ENCODE measurements around the gene MGAT5. TPM values are rescaled to one million over a fixed set of nuclear protein-coding genes. Genes with fewer than 3 reads are reported as not detected.

MGAT5 gene
- total RNA-seq, 1 donor from 2014 or later = 151 TPM

- DNase-seq (ENCODE audit: low spot score) = no peak
Observed at GRCh38 chr2:134333646-134334189, 79.8 kb downstream of the MGAT5 start.

GRCh38 chr2:134334542-134335353 is 80.9 kb downstream of the MGAT5 start:
- DNase-seq (ENCODE audit: low spot score) = peak; percentile 37

DNA sequence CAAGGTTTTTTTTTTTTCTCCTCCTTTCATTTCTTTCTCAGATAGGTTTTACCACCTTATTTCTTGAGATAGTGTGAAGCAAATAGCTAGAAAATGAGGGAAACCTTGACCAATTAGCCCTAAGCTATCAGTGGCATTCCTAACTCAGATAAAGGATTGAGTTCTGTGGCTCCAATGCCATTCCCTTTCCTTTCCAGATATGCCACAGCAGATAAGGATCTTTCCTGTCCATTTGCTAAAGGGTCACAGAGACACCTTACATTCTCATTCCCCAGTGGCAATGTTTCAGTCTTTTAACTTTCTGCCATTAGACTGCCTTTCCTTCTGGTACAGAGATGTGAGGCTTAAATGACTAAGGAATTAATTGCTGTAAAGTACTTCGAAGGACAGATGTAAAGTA is 81.7 kb downstream of the MGAT5 start:
- no peak for DNase-seq (ENCODE audit: low spot score)

DNA sequence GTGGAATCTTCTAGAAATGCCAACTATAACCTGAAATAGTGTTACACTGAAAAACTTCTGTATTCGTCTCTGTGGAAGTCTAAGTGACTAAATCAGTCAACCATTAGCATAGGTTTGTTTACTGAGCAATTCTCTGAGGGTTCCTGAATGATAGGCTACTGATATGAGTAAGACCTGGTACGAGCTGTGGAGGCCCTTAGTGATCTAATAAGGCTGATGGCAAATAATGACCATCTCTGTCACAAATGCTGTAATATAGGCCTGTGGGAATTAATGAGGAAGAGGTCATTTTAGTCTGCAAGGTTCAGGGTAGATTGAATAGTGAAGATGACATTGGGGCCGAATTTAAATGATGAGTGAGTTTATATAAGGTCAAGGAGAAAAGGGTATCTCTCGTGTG is 82.5 kb downstream of the MGAT5 start:
- no peak for DNase-seq (ENCODE audit: low spot score)

- DNase-seq (ENCODE audit: low spot score) = no peak
Observed at GRCh38 chr2:134336921-134337320, 83.0 kb downstream of the MGAT5 start.

DNA sequence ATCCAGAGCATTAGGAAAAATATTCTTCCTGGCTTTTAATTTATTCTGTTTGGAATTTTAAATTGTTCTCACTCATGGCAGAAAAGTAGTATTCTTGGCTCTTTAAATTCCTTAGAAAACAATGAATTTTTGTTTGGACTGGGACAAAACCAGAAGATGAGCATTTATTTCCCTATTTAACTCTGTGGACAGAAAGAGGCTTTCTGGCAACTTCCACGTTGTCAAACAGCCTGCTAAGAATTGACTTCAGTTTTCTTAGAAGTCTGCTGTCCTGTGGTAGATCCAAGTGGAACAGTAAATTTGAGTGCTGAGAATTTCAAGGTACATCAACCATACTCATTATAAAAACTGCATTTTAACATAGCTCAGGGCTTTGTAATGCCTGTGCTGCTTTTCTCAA is 83.8 kb downstream of the MGAT5 start:
- no peak for DNase-seq (ENCODE audit: low spot score)

GRCh38 chr2:134338208-134338607 is 84.3 kb downstream of the MGAT5 start:
- DNase-seq (ENCODE audit: low spot score) = no peak

GRCh38 chr2:134341476-134341875 is 87.6 kb downstream of the MGAT5 start:
- no peak for DNase-seq (ENCODE audit: low spot score)

DNA sequence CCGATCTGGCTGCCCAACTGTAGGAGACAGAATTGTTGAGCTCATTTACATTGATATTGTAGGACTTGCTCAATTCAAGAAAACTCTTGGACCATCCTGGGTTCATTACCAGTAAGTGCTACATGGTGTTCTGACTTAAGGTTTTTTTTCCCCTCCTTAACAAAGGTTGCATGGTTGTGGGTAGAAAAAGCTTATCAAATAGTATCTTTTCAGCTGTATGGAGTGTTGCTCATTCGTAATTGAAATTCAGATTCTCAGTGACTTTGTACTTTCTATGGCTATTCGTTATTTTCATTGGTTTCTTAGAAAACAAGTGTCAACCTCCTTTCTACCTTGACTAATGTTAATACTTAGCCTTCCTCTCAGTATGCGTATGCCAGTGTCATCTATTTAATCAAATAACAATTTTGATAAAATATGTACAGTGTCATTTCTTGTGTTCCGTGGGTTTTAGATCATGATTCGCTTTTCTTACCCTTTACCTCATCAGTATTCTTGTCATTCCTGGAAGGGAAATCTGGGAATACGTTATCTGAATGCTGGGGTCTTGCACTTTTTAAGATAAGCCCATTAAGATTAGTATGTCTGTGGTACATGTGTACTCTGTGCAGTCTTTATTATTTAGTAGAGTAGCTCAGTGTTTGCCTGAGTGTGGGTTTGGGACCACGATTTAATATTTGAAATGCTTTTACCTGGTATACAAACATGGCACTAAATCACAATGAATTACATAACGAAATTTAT is 91.3 kb downstream of the MGAT5 start:
- DNase-seq (ENCODE audit: low spot score) = no peak

GRCh38 chr2:134346141-134346540 is 92.3 kb downstream of the MGAT5 start:
- DNase-seq (ENCODE audit: low spot score) = no peak

DNA sequence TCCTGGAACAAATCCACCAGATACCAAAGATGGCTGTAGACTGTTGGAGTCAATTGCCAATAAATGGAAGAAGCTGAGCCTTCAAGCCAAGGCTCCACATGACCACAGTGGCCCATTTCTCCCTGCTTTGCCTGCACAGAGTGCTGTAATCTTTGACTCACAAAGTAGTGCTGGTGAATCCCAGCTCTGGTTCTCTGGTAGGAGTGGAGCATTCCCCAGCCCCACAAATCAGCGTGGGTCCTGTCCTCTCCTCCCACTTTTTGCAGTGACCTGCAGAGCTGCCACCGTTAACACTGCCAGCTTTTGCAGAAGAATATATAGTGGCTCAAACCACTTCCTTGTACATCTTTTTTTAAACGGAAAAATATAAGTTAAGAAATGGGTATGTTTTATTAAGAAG is 93.9 kb downstream of the MGAT5 start:
- DNase-seq (ENCODE audit: low spot score) = no peak

DNA sequence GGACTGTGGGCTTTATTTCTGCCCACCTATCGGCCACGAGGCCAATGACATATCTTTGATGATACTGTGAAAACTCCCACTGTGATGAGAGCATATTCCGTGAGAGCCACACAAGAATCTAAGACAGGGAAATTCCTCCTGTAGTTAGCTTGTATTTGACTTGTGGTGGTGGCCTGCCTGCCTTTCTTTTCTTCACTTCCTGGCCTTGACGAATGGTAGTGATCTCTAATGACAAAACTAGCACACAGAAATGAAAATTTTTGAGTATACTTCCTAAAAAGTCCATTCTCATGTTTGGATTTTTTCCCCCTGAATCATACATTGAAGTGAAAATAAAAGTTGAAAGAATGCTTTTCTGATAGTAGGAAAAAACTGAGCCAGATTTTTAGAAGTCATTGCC is 94.4 kb downstream of the MGAT5 start:
- no peak for DNase-seq (ENCODE audit: low spot score)

DNA sequence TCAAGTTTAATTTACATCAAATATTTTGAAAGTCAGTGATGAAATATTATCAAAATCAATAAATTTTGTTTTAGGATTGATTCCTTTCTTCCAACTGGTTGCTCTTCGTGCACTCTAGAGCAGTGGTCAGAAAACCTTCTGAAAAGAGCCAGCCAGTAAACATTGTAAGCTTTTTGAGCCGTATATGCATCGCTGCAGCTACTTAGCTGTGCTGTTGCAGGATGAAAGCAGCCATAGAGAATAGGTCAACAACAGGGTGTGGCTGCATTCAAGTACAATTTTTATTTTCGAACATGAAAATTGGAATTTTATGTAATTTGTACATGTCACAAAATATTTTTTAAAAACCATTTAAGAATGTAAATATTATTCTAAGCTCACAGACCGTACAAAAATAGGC is 94.9 kb downstream of the MGAT5 start:
- DNase-seq (ENCODE audit: low spot score) = no peak

- DNase-seq (ENCODE audit: low spot score) = no peak
Observed at GRCh38 chr2:134351016-134351415, 97.1 kb downstream of the MGAT5 start.

- DNase-seq (ENCODE audit: low spot score) = no peak
Observed at GRCh38 chr2:134351899-134352298, 98.0 kb downstream of the MGAT5 start.

GRCh38 chr2:134352844-134353243 is 99.0 kb downstream of the MGAT5 start:
- no peak for DNase-seq (ENCODE audit: low spot score)

DNA sequence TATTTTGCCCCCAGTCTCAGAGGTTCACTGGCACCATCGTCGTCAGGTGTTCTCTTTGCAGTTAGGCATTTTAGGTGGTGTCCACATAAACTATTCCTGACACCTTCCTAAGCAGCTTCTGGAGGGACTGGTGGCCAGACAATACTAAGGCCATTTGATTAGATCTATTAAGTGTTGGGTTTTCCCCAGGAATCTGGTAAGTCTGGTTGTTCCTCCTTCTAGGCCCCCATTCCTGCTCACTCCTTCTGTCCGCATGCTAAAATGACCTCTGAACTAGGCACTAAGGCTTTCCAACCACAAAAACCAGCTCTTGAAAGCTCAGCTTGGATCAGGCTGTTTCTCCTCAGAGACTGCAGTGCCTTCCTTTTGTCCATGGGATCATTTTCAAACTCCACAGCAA is 100.7 kb downstream of the MGAT5 start:
- no peak for DNase-seq (ENCODE audit: low spot score)

DNA sequence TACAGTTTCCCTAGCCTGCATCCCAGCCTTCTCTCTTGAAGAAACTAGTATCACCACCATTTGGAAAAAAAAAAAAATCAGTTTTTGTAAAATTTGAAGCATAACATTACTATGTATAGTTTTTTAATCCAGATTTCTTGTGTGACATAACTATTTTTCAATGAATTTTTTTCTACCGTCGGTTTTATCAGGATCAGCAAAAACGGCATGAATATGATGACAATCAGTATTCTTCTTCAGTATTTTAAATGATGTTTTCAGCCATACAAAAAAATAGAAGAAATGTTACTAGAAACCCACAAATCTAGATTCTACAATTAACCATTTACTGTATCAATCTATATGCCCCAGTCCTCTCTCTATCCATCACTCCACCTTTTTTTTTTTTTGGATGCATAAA is 103.9 kb downstream of the MGAT5 start:
- DNase-seq (ENCODE audit: low spot score) = no peak

DNA sequence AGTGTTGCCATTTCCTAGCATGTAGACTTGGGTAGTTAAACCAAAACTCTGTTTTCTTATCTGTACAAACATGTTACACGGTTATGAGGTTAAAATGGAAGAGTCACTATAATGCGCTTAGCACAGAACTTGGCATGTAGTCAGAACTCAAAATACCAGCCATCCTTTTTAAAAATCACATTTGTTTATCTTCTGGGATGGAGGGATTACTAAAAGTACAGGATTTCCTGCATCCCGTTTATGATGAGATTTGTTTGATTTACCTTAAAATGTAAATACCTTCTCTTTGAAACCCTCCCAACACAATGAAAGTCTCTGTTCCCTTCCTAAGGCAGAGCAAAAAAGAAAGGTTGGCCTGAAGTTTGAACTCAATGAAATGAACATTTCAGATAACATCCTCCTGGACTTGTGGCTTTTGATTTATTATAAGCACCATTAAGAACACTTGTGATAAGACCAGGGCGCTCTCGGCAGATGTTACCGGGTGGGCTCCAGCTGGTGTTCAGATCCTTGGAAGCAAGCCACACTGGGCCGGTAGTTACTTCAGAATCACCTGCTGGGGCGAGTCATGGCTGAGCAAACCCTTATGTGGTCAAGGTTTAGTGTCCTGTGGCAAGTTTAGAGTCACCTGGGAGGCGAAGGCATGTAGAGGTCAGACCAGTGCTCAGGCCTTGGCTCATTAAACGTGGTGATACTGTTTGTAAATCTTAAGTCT is 105.7 kb downstream of the MGAT5 start:
- DNase-seq (ENCODE audit: low spot score) = no peak

DNA sequence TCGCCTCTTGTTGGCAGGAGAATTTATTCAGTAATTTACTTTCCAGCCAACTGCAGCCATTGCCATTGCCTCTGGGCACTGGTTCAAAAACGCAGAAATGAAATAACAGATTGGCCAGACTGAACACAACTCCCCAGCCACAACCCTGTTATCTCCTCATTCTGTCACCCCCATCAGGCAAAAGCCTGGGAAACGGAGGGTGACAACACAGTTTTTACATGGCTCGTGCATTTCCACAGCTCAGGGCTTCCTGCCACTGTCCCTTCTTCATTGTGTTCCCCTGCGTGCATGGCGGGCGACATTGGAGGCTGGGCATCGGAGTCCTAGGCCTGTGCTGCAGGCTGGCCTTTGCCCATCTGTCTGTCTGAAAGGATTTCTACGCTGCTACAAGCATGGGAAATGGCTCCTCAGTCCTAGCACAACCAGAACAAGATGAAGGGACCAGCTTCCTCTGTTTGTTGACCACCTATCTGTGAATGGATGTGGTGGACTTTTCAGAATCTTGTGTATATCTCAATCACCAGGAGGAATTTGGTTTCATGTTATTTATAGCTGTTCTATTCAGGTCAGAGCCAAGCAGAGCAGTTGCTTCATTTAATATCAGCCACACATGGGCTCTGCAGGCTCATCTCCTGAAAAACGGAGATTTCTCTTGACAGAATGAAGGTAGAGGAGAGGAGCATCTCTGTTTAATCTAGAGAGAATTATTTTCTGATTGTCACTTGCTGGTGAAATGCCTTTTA is 107.0 kb downstream of the MGAT5 start:
- DNase-seq (ENCODE audit: low spot score) = no peak

DNA sequence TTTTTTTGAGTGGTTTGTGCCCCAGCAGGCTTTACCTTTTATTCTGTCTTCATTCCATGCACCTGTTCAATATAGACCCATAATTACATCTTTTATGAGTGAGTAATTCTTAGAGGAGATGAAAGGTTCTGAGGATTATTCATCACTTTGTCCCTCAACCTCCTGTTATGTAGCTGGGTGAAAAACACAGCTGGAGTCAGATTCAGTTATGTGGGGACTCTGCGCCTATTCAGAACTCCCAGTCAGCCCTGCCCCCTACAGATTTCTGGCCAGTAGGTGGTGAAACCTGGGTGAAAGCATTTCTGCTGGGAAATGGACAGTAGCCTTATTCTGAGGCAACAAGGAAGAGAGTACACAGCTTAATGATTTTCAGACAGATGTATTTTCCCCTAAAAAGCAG is 107.8 kb downstream of the MGAT5 start:
- DNase-seq (ENCODE audit: low spot score) = no peak

All from umbilical cord (tissue), 2 donors.